ENCODE data around the gene RBM38. TPM values are rescaled to one million over a fixed set of nuclear protein-coding genes. Genes with fewer than 3 reads are reported as not detected.
"Not testable (repeated sequence)": the region's sequence is repeated elsewhere in the genome, so short reads cannot be mapped to it uniquely, and the experiment has no call there.

Gene RBM38
- total RNA-seq, 1 experiment from 2014 or later: 56.5 TPM

- H3F3A ChIP-seq (ENCODE audit: low read length, unreplicated experiment); H3K9ac ChIP-seq (ENCODE audit: low read length); H3K9me3 ChIP-seq (ENCODE audit: low read length); H3K9me2 ChIP-seq (replicated peaks; ENCODE audit: low read length); DNase-seq; BruUV-seq (replicated peaks); H3K4me3 ChIP-seq (ENCODE audit: low read length); H3K27ac ChIP-seq (ENCODE audit: low read length); POLR2A ChIA-PET (ENCODE audit: unreplicated experiment); H3K27me3 ChIP-seq (ENCODE audit: low read length); H3K4me2 ChIP-seq (ENCODE audit: low read length); ATAC-seq; H2AFZ ChIP-seq (ENCODE audit: low read length): not testable (repeated sequence)
- peaks cover 11% of the 10 kb centered on the region for H3K4me1 ChIP-seq (ENCODE audit: insufficient read depth, low read length)
- peaks cover 31% of the 10 kb centered on the region for H3K79me2 ChIP-seq (ENCODE audit: low read length)
- CTCF ChIA-PET: interaction anchor here (0.6 kb wide), 1 partner anchor 10 kb away, joined by 3 read pairs; no protein-coding TSS in a partner anchor
- H3K36me3 ChIP-seq (ENCODE audit: low read depth, low read length): peaks cover 13% of the 10 kb centered on the region
- intact Hi-C loops (cut with micrococcal nuclease): loop anchor here (10.0 kb wide), 1 partner anchor 794 kb away; no protein-coding TSS in a partner anchor
- H4K20me1 ChIP-seq (ENCODE audit: low read length): peaks cover 25% of the 10 kb centered on the region
Measured at GRCh38 chr20:57348922-57349574, 42.1 kb upstream of the RBM38 start.

DNA sequence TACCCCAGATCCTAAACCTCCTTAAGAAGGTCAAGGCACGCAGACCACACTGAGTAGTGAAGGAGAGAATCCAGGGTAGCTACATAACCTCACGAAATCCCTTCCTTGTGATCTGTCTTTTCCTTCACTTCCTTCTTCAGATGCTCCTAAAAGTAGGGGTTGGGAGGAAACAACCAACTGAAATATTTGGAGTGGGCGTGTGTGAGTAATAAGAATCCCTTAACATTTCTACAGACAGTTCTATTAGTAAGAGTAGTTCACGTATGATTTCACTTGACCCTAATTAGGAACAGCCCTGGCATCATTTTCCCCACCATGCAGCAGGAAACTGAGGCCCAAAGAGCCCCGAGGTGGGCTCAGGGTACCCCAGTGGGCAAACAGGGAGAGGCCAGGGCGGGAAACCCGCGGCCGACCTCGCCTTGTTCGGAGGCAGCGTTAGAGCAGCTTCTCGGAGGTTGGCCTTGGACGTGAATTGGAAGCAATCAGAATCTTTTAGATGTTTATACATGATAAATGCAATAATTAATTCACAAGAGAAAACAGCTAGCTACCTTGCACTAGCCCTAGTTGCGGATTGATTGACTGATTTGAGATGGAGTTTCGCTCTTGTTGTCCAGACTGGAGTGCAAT lies 41.0 kb upstream of the RBM38 start:
- ATAC-seq: no peak
- DNase-seq: no peak
- no peak overlapping the region for H3K4me3 ChIP-seq (ENCODE audit: low read length)
- H4K20me1 ChIP-seq (ENCODE audit: low read length): peaks cover 28% of the 10 kb centered on the region
- no peaks in the 10 kb centered on the region for H3K27me3 ChIP-seq (ENCODE audit: low read length)
- H3K27ac ChIP-seq (ENCODE audit: low read length): no peak overlapping the region
- H3K9me2 ChIP-seq (replicated peaks; ENCODE audit: low read length): no peaks in the 10 kb centered on the region
- POLR2A ChIA-PET (ENCODE audit: unreplicated experiment): no interaction called here
- peaks cover 41% of the 10 kb centered on the region for H3K79me2 ChIP-seq (ENCODE audit: low read length)
- BruUV-seq (replicated peaks): no TSS peak
- CTCF ChIA-PET: no interaction called here
- H3K4me1 ChIP-seq (ENCODE audit: insufficient read depth, low read length): peaks cover 11% of the 10 kb centered on the region
- intact Hi-C loops (cut with micrococcal nuclease): no loop called here
- no peaks in the 10 kb centered on the region for H3K9me3 ChIP-seq (ENCODE audit: low read length)
- H3K9ac ChIP-seq (ENCODE audit: low read length): no peak overlapping the region
- H3K36me3 ChIP-seq (ENCODE audit: low read depth, low read length): peaks cover 23% of the 10 kb centered on the region
- no peaks in the 10 kb centered on the region for H3F3A ChIP-seq (ENCODE audit: low read length, unreplicated experiment)
- no peak overlapping the region for H3K4me2 ChIP-seq (ENCODE audit: low read length)
- no peak overlapping the region for H2AFZ ChIP-seq (ENCODE audit: low read length)
- TF ChIP-seq EZH2 (IDR thresholded peaks at IDR 0.05; ENCODE audit: low read length, unreplicated experiment): no peak
- TF ChIP-seq CTCF (conservative IDR thresholded peaks at IDR 0.05; ENCODE audit: low read depth, low read length): no peak
- TF ChIP-seq EZH2phosphoT487 (IDR thresholded peaks at IDR 0.05; ENCODE audit: borderline replicate concordance, low read length): no peak

DNA sequence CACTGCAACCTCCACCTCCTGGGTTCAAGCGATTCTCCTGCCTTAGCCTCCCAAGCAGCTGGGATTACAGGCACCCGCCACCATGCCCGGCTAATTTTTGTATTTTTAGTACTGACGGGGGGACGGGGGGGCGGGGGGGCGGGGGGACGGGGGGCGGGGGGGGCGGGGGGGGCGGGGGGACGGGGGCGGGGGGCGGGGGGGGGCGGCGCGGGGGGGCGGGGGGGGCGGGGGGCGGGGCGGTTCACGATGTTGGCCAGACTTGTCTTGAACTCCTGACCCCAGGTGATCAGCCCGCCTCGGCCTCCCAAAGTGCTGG lies 40.5 kb upstream of the RBM38 start:
- intact Hi-C loops (cut with micrococcal nuclease); H3K9me2 ChIP-seq (replicated peaks; ENCODE audit: low read length); H3K9me3 ChIP-seq (ENCODE audit: low read length); DNase-seq; H3F3A ChIP-seq (ENCODE audit: low read length, unreplicated experiment); H3K27me3 ChIP-seq (ENCODE audit: low read length); POLR2A ChIA-PET (ENCODE audit: unreplicated experiment); BruUV-seq (replicated peaks); CTCF ChIA-PET; ATAC-seq: not testable (repeated sequence)
- peak overlapping the region; percentile 41 for H3K27ac ChIP-seq (ENCODE audit: low read length)
- H3K4me2 ChIP-seq (ENCODE audit: low read length): peak overlapping the region; percentile 94
- peaks cover 11% of the 10 kb centered on the region for H3K4me1 ChIP-seq (ENCODE audit: insufficient read depth, low read length)
- H3K36me3 ChIP-seq (ENCODE audit: low read depth, low read length): peaks cover 23% of the 10 kb centered on the region
- peaks cover 43% of the 10 kb centered on the region for H3K79me2 ChIP-seq (ENCODE audit: low read length)
- peaks cover 28% of the 10 kb centered on the region for H4K20me1 ChIP-seq (ENCODE audit: low read length)
- peak overlapping the region; percentile 75 for H2AFZ ChIP-seq (ENCODE audit: low read length)
- H3K9ac ChIP-seq (ENCODE audit: low read length): peak overlapping the region; percentile 94
- H3K4me3 ChIP-seq (ENCODE audit: low read length): peak overlapping the region; percentile 84

All from PC-3 (cell line).